HepG2 (cell line): ENCODE data around the gene SLTM.

Experiments used
- ELF1 ChIP-seq: sonication (generic); formaldehyde crosslinking; IDR thresholded peaks from 2 replicates; pipeline ENCODE4 v1.4.0; 2020; ENCODE audit warnings: missing genetic modification reagents
- ELF4 ChIP-seq: sonication (generic); formaldehyde crosslinking; IDR thresholded peaks from 2 replicates; pipeline ENCODE4 v1.5.0; 2020; ENCODE audit warnings: missing genetic modification reagents, mild to moderate bottlenecking, moderate library complexity, borderline replicate concordance
- KAT7 ChIP-seq: IDR thresholded peaks from 2 replicates; pipeline ENCODE4 v1.6.1; 2018; ENCODE audit warnings: borderline replicate concordance, missing compliant biosample characterization
- MTA1 ChIP-seq: sonication (generic); formaldehyde crosslinking; IDR thresholded peaks from 2 replicates; pipeline ENCODE4 v1.4.0; 2020; ENCODE audit warnings: missing genetic modification reagents, mild to moderate bottlenecking, borderline replicate concordance
- POLR2A ChIP-seq, 2 experiments: IDR thresholded peaks; 2 replicates each; pipeline ENCODE4 v1.6.1; 2011; ENCODE audit warnings: low read depth in 2 of 2, low read length in 2 of 2, mild to moderate bottlenecking in 1 of 2, moderate library complexity in 1 of 2; ENCODE audit not compliant: insufficient read depth in 1 of 2
- SP2 ChIP-seq: sonication (generic); formaldehyde crosslinking; IDR thresholded peaks from 2 replicates; pipeline ENCODE4 v1.5.1; 2020; ENCODE audit warnings: mild to moderate bottlenecking, missing genetic modification reagents
- SRSF9 ChIP-seq: fragments of 200-400 bp; formaldehyde crosslinking; IDR thresholded peaks from 2 replicates; pipeline ENCODE4 v1.6.1; 2018; ENCODE audit warnings: borderline replicate concordance, mild to moderate bottlenecking, low read depth, low read length; ENCODE audit not compliant: insufficient read depth, poor library complexity, severe bottlenecking
- ZC3H4 ChIP-seq: sonication (generic); formaldehyde crosslinking; IDR thresholded peaks from 2 replicates; pipeline ENCODE4 v1.4.0; 2020; ENCODE audit warnings: missing genetic modification reagents, borderline replicate concordance
- ZFP1 ChIP-seq: IDR thresholded peaks from 2 replicates; pipeline ENCODE4 v1.6.1; 2016
- ZFYVE20 ChIP-seq: sonication (generic); formaldehyde crosslinking; IDR thresholded peaks from 2 replicates; pipeline ENCODE4 v1.8.0; 2023; ENCODE audit warnings: low read depth, mild to moderate bottlenecking, moderate library complexity, missing genetic modification reagents, borderline replicate concordance
- ZNF10 ChIP-seq: sonication (generic); formaldehyde crosslinking; IDR thresholded peaks from 2 replicates; pipeline ENCODE4 v1.4.0; 2020; ENCODE audit warnings: mild to moderate bottlenecking, low read depth, missing genetic modification reagents, borderline replicate concordance
- TF ChIP-seq, protein P1 (sequence below): sonication (generic); formaldehyde crosslinking; IDR thresholded peaks from 2 replicates; pipeline ENCODE4 v1.4.0; 2020; ENCODE audit warnings: missing genetic modification reagents, mild to moderate bottlenecking, borderline replicate concordance
- TF ChIP-seq, protein P2 (sequence below): sonication (generic); formaldehyde crosslinking; IDR thresholded peaks from 2 replicates; pipeline ENCODE4 v1.8.1; 2022; ENCODE audit warnings: mild to moderate bottlenecking, missing genetic modification reagents

DNA sequence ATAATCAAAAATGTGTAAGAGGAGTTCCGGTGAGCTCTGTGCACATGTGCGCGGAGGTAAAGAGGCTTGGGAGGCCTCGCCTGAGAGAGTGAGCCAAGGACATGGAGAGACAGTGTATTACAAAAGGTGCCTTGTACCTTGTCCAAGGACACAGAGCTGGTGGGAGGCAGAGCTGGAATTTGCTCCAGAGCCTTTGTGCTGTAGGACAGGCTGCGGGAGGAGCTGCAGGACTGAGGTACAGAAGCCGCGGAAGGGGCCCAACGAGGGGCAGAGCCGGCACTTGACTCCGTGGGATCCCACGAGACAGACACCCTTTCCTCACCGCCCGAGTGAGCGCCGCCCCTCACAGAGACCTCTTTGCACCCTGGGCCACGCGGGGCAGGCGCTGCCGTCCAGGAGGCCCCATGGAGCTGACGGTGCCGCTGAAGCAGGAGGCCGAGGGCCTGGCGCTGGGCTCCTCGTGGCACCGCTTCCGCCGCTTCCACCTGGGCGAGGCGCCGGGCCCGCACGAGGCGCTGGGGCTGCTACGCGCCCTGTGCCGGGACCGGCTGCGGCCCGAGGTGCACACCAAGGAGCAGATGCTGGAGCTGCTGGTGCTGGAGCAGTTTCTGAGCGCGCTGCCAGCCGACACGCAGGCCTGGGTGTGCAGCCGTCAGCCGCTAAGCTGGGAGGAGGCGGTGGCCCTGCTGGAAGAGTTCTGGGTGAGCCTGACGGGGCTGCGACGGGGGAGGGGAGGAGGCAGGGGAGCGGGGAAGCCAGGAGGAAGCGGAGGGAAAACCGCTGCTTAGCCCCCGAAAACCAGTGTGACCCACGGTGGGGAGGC, 68.7 kb downstream of the SLTM start:
- TF ChIP-seq SRSF9 (no peak), SP2 (CRISPR knock-in tag) (peak; percentile 48; the same call in 1 of the 2 replicates), ZC3H4 (CRISPR knock-in tag) (peak; percentile 66; the same call in 1 of the 2 replicates), KAT7 (CRISPR knock-in tag) (peak; percentile 81; the same call in 1 of the 2 replicates), ZFP1 (CRISPR knock-in tag) (peak; percentile 23; the same call in 1 of the 2 replicates), POLR2A (IDR thresholded peaks at IDR 0.05; ENCODE audit: insufficient read depth in 1 of 2, low read depth in 2 of 2, low read length in 2 of 2) (peak; percentile 81 to 94), ELF1 (CRISPR knock-in tag) (peak; percentile 62), ZFYVE20 (no peak), MTA1 (CRISPR knock-in tag) (peak; percentile 81; the same call in 1 of the 2 replicates), ELF4 (CRISPR knock-in tag) (0 out of 2 replicates have a peak, but pooled peaks have one; percentile 42), ZNF10 (CRISPR knock-in tag) (no peak)
- TF ChIP-seq, protein P1, sequence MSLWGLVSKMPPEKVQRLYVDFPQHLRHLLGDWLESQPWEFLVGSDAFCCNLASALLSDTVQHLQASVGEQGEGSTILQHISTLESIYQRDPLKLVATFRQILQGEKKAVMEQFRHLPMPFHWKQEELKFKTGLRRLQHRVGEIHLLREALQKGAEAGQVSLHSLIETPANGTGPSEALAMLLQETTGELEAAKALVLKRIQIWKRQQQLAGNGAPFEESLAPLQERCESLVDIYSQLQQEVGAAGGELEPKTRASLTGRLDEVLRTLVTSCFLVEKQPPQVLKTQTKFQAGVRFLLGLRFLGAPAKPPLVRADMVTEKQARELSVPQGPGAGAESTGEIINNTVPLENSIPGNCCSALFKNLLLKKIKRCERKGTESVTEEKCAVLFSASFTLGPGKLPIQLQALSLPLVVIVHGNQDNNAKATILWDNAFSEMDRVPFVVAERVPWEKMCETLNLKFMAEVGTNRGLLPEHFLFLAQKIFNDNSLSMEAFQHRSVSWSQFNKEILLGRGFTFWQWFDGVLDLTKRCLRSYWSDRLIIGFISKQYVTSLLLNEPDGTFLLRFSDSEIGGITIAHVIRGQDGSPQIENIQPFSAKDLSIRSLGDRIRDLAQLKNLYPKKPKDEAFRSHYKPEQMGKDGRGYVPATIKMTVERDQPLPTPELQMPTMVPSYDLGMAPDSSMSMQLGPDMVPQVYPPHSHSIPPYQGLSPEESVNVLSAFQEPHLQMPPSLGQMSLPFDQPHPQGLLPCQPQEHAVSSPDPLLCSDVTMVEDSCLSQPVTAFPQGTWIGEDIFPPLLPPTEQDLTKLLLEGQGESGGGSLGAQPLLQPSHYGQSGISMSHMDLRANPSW (CRISPR knock-in tag), result peak; percentile 50; the same call in 1 of the 2 replicates
- TF ChIP-seq, protein P2, sequence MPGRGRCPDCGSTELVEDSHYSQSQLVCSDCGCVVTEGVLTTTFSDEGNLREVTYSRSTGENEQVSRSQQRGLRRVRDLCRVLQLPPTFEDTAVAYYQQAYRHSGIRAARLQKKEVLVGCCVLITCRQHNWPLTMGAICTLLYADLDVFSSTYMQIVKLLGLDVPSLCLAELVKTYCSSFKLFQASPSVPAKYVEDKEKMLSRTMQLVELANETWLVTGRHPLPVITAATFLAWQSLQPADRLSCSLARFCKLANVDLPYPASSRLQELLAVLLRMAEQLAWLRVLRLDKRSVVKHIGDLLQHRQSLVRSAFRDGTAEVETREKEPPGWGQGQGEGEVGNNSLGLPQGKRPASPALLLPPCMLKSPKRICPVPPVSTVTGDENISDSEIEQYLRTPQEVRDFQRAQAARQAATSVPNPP (CRISPR knock-in tag), result peak; percentile 78
